NCI-H2227 treated with DMSO at 0.1 percent for 48 hours (cell line): ENCODE data around the gene PLEKHN1.

Experiments
- DNase-seq: peaks from one replicate; lab custom pipeline; 2025; lab: John Stamatoyannopoulos, UW

Gene PLEKHN1

DNA sequence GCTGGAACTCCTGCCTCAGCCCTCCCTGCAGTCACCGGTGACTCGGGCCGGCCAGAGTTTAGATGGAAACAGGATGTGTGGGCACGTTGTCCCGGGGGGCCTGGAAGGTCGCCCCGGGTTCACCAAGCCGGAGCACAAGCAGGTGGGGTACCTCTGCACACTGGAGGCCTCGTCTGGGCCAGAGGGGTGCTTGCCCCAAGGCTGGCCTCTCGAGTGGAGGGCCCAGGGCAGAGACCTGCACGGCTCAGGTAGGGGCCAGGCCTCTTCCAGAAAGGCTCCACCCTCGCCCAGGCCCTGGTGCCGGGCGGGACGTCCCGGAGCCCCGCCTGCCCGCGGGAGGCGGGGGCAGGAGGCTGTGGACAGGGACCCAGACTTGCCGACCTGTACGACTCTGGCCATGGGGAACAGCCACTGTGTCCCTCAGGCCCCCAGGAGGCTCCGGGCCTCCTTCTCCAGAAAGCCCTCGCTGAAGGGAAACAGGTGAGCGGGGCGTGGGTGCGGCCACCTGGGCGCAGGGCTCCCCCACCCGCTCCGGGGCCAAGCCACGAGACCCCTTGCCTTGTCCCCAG lies at the start of gene PLEKHN1:
Gene PLEKHN1 (plus strand): TSS at position 348 of the 569 bp plus-strand sequence. CDS start 50 bp downstream, at position 398.
- no peak for DNase-seq

DNA sequence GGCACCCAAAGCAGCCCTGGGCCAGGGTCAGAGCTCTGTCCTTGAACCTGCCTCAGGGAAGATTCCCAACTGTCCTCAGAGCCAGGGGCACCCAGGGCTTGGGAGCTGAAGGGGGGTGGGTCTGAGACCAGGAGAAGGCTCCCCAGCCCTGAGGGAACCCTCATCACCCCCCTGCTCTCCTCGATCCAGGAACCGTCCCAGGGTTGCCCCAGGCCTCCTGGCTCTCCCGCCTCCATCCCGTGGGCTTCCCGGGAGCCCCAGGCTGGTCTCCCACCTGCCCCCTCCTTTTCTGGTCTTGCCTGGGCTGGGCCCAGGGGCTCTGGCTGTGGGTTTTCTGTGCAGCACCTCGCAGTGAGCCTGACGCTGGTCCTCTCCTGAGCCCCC lies 49.2 kb upstream of the PLEKHN1 start:
- no peak for DNase-seq

DNA sequence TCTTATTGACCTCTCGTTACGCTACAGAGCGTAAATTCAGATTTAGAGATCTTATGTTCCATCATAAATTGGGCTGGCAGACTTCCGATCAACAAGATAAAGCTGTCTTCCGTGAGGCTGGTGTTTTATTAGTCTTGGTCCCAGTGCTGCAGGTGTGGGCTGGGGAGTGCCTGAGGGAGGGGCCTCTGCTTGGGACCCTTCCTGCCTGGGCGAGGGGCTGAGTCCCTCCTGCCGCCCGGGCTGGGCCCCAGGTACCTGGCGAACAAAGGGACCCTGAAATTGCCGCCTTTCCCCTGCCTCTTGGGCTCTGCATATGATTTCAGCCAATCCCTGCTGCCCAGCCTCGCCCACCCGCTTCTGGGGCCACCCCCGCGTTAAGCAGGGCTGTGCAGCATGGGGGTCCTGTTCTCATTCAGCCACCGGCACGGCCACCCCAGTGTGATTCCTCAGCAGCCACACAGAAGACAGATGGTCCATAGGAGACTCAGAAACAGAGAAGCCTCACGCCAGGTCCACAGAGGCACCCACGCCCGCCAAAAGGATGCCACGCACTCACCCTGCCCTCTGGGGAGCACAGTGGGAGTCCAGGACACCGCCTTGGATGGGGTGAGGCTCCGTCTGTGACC lies 48.7 kb upstream of the PLEKHN1 start:
- no peak for DNase-seq

DNA sequence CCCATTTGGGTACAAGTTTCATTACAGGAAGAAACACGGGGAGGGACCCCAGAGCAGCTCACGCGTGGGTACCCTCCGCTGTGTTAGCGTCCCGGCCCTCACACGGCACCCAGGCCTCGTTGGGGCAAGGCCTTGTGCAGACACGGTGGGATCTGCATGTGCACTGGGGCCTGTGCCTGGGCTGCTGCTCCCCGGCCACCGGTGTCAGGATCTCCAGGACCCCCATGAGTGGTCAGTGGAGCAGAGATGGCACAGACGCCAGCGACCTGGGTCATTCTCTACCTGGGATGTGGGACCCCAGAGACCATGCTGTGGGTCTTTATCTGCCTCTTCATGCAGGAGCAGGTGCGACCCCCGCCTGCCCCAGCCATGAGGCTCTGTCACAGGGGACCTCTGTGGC lies 47.9 kb upstream of the PLEKHN1 start:
- no peak for DNase-seq

- DNase-seq: no peak
These were observed 47.4 kb upstream of the PLEKHN1 start for GRCh38 chr1:918843-919242.

- DNase-seq: no peak
These were observed 46.9 kb upstream of the PLEKHN1 start for GRCh38 chr1:919271-919872.

- no peak for DNase-seq
These were observed 46.3 kb upstream of the PLEKHN1 start for GRCh38 chr1:920010-920409.

- DNase-seq: no peak
These were observed 45.8 kb upstream of the PLEKHN1 start for GRCh38 chr1:920521-920920.

DNA sequence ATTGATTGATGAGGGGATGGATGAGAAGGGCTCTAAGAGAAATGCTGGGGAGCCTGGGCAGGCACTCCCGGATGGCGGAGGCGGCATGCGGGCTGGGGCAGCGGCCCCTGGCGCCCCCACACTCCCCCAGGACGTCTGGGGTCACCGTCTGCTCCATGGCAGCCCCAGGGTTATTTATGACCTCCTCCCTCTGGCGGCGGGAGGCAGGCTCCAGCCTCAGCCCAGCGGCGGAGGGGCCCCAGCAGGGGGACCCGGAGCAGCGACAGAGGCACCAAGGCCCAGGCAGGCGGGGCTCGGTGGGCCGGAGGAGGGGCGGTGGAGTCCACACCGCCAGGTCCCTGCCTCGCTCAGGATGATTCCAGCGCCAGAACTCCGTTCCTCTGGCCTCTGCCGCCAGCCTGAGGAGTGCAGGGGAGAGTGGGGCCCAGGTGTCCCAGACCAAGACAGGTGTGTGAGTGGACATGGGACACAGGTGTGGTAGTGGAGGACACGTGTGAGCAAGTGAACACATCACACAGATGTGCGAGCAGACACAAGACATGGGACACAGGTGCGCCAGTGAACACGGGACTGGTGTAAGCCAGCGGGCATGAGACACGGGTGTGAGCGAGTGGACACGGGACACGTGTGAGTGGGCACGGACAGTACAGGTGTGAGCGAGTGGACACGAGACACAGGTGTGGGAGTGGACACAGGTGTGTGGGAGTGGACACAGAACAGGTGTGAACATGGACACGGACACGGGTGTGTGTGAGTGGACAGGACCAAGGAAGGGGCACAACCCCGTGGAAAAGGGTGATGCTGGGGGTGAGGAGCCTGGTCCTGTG lies 45.1 kb upstream of the PLEKHN1 start:
- DNase-seq: peak; percentile 74

DNA sequence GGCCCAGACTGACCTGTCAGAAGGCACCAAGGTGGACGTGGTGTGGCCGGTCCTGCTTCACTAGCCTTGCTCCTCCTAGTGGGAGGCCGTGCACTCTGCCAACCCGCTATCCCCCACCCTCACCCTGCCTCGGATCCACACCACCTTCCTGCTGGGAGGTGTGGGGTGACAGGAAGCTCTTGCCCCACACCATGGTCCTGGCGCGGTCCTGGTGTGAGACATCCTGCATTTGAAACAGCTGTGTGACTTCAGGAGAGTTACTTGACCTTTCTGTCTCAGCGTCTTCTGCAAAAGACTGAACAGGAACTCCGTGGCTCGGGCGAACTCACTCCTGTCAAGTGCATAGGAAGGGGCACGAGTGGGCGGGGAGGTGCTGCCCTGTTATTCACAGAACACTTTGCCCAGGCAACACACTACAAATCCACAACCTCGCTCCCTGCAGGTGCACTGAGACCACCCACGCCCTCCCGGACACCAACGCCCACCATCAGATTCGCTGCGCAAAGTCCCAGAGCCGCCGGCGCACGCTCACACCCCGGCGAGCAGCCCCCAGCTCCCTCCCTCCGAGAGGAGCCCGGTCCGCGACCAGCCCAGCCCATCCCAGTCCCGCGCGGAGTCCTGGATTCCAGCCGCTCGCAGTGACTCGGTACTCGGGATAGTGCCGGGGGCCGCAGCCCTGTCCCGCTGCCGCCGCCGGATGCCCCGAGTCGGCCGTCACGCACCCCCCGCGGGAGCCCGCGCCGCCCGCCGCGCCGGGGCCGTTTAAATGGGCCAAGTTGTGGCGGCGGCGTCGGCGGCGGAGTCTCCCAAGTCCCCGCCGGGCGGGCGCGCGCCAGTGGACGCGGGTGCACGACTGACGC lies 42.9 kb upstream of the PLEKHN1 start, which contains the start of gene SAMD11:
Gene SAMD11 (plus strand): TSS at position 793 of the 860 bp plus-strand sequence. CDS start 509 bp downstream, outside the sequence.
- peak; percentile 76 for DNase-seq

DNA sequence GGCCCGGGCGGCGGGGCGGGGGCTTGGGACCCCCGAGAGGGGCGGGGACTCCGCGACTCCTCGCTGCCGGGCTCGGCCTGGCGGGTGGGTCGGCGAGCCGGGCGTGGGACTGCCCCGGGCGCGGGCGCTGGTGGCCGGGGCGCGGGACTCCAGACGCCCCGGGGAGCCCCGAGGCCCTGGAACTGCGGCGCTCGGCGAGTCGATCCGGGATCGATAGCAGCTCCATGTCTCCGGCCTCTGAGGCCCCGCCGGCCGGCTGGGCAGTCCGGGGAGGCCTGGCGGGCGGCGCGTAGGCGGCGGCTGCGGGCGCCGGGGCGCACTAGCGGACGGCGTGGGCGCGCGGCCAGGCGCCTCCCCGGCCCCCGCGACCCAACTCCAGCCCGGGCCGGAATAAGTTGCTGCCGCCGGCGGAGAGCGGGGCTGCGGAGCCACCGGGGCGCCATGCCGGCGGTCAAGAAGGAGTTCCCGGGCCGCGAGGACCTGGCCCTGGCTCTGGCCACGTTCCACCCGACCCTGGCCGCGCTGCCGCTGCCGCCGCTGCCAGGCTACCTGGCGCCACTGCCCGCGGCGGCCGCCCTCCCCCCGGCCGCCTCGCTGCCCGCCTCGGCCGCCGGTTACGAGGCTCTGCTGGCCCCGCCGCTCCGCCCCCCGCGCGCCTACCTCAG lies 42.2 kb upstream of the PLEKHN1 start:
- DNase-seq: no peak

- DNase-seq: no peak
These were observed 41.4 kb upstream of the PLEKHN1 start for GRCh38 chr1:924656-925560.

DNA sequence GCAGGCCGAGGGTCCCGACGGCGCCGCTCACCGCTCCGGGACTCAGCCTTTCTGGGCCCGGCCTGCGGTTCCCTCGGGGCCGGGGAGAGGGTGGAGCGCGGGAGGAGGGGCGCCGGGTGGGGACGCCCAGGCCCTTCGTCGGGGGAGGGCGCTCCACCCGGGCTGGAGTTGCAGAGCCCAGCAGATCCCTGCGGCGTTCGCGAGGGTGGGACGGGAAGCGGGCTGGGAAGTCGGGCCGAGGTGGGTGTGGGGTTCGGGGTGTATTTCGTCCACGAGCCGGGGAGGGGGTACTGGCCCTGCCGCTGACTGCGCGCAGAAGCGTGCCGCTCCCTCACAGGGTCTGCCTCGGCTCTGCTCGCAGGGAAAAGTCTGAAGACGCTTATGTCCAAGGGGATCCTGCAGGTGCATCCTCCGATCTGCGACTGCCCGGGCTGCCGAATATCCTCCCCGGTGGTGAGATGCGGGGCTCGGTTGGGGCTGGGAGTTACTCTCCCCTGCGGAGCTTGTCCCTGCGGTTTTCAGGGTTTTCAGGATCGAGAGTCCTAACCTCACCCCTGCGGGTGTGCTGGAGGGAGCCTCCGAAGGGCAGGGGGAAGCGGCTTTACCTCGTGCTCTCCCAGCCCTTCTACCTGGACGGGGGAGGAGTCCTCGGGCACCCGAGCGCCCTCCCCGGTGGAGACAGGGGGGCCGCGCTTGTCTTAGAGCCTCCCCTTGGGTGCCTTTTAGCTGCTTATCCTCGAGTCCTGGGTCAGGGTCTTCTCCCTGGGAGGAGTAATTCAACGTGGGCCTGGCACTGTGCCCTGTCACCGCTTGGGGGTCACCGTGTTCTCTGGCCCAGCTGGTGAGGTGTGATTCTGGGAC lies 40.5 kb upstream of the PLEKHN1 start:
- DNase-seq: no peak

DNA sequence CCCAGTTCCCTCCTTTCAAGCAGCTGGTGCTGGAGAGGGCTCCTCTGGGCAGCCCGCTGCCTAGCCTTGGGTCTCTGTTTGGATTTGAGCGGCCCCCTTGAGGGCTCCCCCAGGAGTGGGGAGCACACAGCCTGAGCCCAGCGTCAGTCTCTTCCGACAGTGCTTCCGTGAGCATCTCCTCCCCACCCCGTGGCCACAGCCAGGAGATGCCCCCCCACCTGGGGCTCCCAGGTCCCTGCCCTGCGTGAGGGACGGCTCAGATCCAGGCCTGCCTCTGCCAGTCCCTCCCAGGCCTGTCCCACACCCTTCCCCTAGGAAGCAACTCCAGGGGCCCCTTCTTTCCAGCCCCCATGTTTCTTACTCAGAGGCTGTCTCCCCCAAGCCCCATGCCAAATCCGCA lies 39.0 kb upstream of the PLEKHN1 start:
- no peak for DNase-seq

DNA sequence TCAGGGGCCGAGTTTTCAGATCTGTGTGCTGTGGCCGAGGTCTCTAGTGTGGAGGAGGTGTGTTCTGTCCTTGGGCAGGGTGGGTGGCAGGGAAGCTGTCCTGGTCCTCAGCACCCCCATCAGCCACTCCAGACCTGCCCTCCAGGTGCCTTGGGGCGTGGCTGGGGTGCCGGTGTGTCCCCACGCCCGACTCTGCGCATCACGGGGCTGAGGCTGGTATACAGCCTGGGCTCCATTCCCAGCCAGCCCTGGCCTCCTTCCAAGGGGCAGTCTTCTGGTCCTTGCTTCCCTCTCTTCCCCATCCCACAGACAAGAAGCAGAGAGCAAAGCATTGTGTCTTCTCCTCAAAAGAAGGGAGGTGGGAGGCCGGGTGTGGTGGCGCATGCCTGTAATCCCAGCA lies 38.5 kb upstream of the PLEKHN1 start:
- DNase-seq: no peak

- no peak for DNase-seq
These were observed 37.2 kb upstream of the PLEKHN1 start for GRCh38 chr1:928825-929661.

DNA sequence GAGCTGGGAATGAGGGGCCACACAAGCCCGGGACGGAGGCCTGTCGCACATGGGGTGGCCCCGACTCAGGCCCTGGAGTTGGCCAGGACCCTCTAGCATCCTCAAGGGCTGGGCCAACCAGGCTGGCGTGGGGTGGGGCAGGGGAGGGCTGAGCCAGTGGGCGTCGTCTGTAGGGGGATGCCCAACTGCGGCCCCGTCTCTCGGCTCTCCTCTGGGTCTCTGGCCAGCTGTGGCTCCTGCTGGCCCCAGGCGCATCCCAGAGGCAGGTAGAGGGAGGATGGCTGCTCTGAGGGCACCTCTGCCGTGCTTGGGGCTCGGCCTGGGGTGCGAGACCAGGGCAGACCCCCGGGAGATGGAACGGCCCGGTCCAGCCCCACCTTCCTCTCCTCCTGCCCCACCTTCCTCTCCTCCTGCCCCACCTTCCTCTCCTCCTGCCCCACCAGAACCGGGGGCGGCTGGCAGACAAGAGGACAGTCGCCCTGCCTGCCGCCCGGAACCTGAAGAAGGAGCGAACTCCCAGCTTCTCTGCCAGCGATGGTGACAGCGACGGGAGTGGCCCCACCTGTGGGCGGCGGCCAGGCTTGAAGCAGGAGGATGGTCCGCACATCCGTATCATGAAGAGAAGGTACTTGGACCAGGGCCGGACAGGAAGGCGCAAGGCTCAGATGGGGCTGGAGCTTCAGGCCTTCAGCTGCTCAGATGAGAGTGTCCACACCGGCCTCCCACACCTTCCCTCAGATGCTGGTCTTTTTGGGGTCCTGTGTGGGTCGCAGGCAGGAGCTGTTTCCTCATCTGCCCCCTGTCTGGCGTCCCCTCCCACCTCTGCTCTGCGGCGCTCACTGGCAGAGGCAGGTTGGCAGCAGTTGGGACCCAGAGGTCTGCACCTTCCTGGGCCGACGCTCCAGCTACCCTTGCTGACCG lies 36.3 kb upstream of the PLEKHN1 start:
- DNase-seq: no peak
